Hematopoietic multipotent progenitor cell treated with erythropoietin and hydrocortisone succinate and interleukin-3 and kit ligand, for 4 days (in vitro differentiated cells): ENCODE data around the gene CCL21.

Source experiments
- DNase-seq: peaks from one replicate; pipeline ENCODE4 v3.0.0-alpha.2; 2015

CCL21 gene

DNA sequence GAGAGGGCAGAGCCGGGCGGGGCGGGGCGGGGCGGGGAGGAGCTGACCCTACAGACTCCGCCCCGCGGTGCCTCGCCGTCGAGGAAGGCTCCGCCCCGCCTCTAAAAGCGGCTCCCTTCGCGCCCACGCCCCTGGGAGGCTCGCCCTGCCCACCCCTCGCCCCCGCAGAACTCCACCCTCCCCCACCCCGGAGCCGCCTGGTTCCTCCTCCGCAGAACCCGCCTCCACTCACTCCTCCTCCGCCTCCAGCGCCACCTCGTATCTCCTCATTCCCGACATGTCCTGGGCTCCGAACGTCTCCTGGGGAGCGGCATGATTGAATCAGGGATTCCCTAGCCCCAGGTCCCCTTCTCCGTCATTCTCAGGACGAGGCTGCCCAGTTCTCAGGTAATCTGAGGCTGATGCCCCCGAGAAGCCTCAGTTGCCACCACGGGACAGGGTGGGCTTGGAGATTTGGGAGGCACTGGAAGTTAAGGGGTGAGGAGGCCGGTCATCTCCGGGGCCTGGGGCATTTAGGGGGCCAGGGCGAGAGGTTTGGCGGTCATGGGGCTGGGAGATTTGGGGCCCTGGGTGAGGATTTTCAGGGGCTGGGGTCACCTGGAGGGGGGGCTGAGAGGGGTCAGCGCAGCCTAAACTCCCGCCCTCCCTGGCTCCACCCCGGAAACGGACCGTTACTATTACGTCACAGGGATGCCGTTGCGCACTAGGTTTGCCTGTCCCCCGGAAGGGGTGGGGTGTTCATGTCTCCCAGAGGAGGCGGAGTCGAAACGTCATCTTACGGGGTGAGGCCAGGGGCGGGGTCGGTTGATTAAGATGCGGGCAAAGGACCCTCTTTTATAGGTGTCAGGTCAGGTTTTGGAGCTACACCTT is 44.3 kb downstream of the CCL21 start:
- DNase-seq: peak; percentile 97

DNA sequence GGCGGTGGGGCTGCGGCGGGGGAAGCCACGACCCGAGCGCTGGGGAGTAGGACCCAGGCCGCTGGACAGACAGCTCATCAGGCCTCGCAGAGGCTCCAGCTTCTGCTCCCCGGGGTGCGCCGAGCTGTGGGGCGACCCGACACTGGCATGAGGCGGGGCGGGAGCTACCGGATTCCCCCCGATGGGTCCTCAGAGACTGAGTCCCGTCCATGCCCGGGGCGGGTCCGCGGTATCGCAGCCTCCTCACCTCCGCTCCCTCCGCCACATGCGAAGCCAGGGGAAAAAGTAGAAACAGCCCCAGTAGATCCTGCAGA is 44.9 kb downstream of the CCL21 start:
- DNase-seq: no peak

DNA sequence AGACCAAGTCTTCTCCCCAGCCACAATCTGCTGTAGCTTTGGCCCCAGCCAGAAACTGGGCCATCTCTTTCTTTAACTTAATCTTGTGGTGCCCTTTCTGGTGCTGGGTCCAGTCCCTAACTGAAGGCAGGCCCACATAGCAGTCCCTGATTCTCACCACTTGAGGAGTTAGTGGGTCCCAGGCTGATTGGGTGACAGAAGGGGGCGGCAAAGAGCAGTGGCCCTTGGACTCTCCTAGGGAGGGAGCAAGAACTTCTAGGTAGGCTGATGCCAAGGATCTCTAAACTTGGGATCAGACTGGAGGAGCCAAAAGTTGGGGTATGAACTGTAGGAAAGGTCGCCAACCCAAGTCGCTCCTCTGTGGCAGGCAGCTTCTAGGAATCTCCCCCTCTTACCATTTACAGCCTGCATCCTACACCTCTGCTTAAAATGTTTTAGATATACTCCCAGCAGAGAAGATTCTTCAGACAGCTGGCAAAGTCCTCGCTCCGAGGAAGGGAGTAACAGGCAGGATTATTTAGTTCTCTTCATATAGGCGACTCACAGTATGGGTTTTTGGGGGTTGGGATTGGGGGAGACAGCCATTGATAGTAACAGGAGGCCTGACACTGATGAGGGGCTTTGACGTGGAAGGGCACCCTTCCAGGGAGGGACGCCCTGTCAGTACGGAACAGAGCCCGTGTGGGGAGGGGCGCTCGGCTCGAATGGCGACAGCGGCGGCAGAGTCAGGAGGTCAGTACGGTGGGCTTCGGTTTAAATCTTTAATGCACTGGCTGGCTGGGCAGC is 45.5 kb downstream of the CCL21 start:
- peak; percentile 92 for DNase-seq

DNA sequence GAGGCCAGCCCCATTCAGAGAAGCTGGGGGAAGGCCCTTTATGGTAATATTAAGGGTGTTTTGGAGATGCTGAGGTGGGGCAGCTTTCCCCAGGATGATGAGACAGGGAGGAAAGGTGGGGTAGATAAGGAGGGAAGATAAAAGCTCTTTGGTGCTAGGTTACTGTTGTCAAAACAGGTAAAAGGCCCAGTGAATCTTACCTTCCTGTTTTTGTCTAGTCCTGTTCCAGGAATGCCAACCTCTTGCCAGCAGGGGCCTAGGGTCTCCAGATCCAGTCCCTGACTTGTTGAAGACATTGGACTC is 46.7 kb downstream of the CCL21 start:
- DNase-seq: no peak

DNA sequence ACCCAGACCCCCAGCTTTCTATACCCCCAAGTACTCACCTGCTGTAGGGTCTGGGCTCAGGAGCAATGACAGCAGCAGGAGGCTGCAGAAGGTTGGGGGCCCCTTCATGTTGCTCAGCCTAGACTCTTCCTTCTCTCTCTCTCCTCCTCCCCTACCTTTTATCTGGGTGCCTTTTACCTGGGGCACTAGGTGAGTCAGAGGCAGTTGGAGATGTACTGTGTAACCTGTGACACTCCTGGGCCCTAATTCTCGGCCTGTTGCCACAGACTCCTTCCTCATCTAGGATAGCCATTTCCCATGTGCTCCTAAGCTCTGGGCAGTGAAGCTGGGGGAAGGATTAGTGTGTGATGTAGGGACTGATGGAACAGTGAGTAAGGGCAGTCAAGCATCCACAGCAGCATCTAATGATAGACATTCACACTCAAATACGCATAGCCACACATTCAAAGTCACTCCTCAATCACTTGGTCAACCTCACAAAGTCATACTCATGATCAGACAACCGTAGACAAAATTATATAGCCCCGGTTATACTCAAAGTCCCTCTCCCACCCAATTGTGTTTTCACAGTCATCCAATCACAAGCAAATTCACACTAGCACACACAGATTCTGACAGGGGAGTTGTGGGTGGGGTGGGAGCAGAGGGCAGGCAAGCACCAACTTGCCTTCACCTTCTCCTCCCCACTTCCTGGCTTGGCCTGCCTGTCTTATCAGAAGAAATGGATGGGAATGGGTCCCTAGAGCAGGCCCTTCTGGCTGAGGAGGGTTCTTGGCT is 47.2 kb downstream of the CCL21 start, which contains the start of gene CCL27:
TSS of gene CCL27 (minus strand) at position 132 of the 777 bp plus-strand sequence. CDS start at position 108, 24 bp downstream.
- no peak for DNase-seq

DNA sequence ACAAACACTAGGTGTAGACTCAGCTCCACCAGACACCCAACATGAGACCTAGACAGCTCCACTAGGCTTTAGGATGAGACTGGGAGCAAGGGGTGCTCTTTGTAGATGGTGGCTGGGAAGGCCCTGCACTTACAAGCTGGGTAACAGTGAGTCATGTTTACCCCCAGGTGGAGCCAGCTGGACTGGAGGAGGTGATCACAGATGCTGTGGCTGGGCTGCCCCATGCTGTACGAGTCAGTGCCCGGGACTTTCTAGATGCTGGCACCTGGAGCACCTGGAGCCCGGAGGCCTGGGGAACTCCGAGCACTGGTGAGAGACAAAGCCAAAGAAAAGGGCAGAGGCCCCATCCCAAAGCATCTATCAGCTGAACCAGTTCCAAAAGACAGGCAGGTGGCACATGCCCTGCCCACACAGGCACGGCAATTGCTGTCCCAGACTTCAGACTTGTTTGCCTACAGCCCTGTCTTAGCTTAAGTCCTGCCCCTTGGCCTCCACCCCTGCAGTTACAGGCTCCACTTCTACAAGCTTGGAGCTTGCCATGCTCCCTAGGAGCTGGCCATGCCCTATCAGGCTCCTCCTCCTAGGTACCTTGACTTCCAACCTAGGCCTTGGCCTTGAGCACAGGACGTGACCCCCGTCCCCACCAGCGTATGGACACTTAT is 50.2 kb downstream of the CCL21 start:
- DNase-seq: no peak
